Mesendoderm (in vitro differentiated cells): ENCODE data around the gene SESN2.

ENCODE experiments used
- DNase-seq: peaks from one replicate; pipeline ENCODE4 v3.0.0; 2013
- H2AK5ac ChIP-seq: 2 replicates; pipeline ENCODE4 v1.6.1; 2013; ENCODE audit warnings: low read length, inconsistent platforms
- H2BK120ac ChIP-seq: 2 replicates; pipeline ENCODE4 v1.6.1; 2013; ENCODE audit warnings: low read depth, mild to moderate bottlenecking, low read length, moderate library complexity, mixed read lengths
- H2BK15ac ChIP-seq: replicated peaks from 2 replicates; pipeline ENCODE4 v1.6.1; 2013; ENCODE audit warnings: low read depth, mild to moderate bottlenecking, moderate library complexity
- H2BK5ac ChIP-seq: 2 replicates; pipeline ENCODE4 v1.6.1; 2013; ENCODE audit warnings: low read length, inconsistent platforms
- H3K18ac ChIP-seq: 2 replicates; pipeline ENCODE4 v1.6.1; 2013; ENCODE audit warnings: mild to moderate bottlenecking, low read length, mixed read lengths
- H3K23ac ChIP-seq: one replicate; pipeline ENCODE4 v1.6.1; 2013; ENCODE audit warnings: low read length
- H3K27ac ChIP-seq: 2 replicates; pipeline ENCODE4 v1.5.1; 2013; ENCODE audit warnings: low read depth, mild to moderate bottlenecking, inconsistent platforms, low read length, moderate library complexity
- H3K27me3 ChIP-seq: 2 replicates; pipeline ENCODE4 v1.6.1; 2013; ENCODE audit warnings: low read length, control low read depth, mild to moderate bottlenecking, inconsistent platforms; ENCODE audit not compliant: insufficient read depth, poor library complexity
- H3K36me3 ChIP-seq: 2 replicates; pipeline ENCODE4 v1.6.1; 2013; ENCODE audit warnings: low read length, inconsistent platforms; ENCODE audit not compliant: control insufficient read depth, insufficient read depth
- H3K4ac ChIP-seq: one replicate; pipeline ENCODE4 v1.6.1; 2013; ENCODE audit warnings: low read depth, mild to moderate bottlenecking, low read length, moderate library complexity
- H3K4me1 ChIP-seq: 2 replicates; pipeline ENCODE4 v1.6.1; 2013; ENCODE audit warnings: low read depth, low read length, inconsistent platforms; ENCODE audit not compliant: control insufficient read depth
- H3K4me2 ChIP-seq: 2 replicates; pipeline ENCODE4 v1.6.1; 2013; ENCODE audit warnings: low read length
- H3K4me3 ChIP-seq: 2 replicates; pipeline ENCODE4 v1.5.1; 2013; ENCODE audit warnings: mild to moderate bottlenecking, low read length
- H3K56ac ChIP-seq: one replicate; pipeline ENCODE4 v1.6.1; 2013; ENCODE audit warnings: low read length
- H3K79me1 ChIP-seq: 2 replicates; pipeline ENCODE4 v1.6.1; 2013; ENCODE audit warnings: low read length, inconsistent platforms
- H3K79me2 ChIP-seq: 2 replicates; pipeline ENCODE4 v1.6.1; 2013; ENCODE audit warnings: mild to moderate bottlenecking, low read length; ENCODE audit not compliant: control insufficient read depth, insufficient read depth
- H3K9ac ChIP-seq: 2 replicates; pipeline ENCODE4 v1.6.1; 2013; ENCODE audit warnings: low read length, inconsistent platforms
- H4K5ac ChIP-seq: one replicate; pipeline ENCODE4 v1.6.1; 2013; ENCODE audit warnings: low read length
- H4K8ac ChIP-seq: one replicate; pipeline ENCODE4 v1.6.1; 2013; ENCODE audit warnings: low read depth, mild to moderate bottlenecking, control low read depth, low read length, moderate library complexity
- WGBS: extraction: QIAGEN DNeasy Blood & Tissue Kit; methylation state at CpG from one replicate; pipeline ENCODE4 v1.1.7; 2013; ENCODE audit warnings: low lambda C conversion rate, missing lambda C conversion rate; ENCODE audit not compliant: insufficient coverage; ENCODE audit errors: extremely low coverage; 5-methylcytosine and 5-hydroxymethylcytosine counted together

The SESN2 gene

GRCh38 chr1:28291711-28292110 lies 32.4 kb downstream of the SESN2 start:
- Histone ChIP-seq H3K79me2 (no peaks in the 10 kb centered on the region), H3K27me3 (no peaks in the 10 kb centered on the region), H3K9ac (no peak overlapping the region), H4K5ac (no peak overlapping the region), H3K4me1 (no peaks in the 10 kb centered on the region), H3K4me3 (no peak overlapping the region), H3K4me2 (no peak overlapping the region), H4K8ac (no peak overlapping the region), H3K4ac (no peak overlapping the region), H3K23ac (no peak overlapping the region), H3K79me1 (no peaks in the 10 kb centered on the region), H2BK15ac (no peak overlapping the region), H3K56ac (no peak overlapping the region), H2AK5ac (no peak overlapping the region), H2BK5ac (no peak overlapping the region), H2BK120ac (no peak overlapping the region), H3K18ac (no peak overlapping the region), H3K27ac (no peak overlapping the region), H3K36me3 (no peaks in the 10 kb centered on the region)
- no CpG with 5 or more reads among the region's 6 CpGs for WGBS
- DNase-seq = no peak

GRCh38 chr1:28295936-28296335 lies 36.6 kb downstream of the SESN2 start:
- DNase-seq = no peak
- no peak overlapping the region for H3K23ac ChIP-seq
- no peak overlapping the region for H2BK15ac ChIP-seq
- no peak overlapping the region for H3K4me2 ChIP-seq
- H3K4me1 ChIP-seq = peaks cover 2% of the 10 kb centered on the region
- H3K36me3 ChIP-seq = no peaks in the 10 kb centered on the region
- no peak overlapping the region for H2BK120ac ChIP-seq
- no peak overlapping the region for H3K9ac ChIP-seq
- no peak overlapping the region for H4K5ac ChIP-seq
- no peak overlapping the region for H2AK5ac ChIP-seq
- WGBS = no CpG with 5 or more reads among the region's 2 CpGs
- no peak overlapping the region for H3K4ac ChIP-seq
- H2BK5ac ChIP-seq = no peak overlapping the region
- no peak overlapping the region for H4K8ac ChIP-seq
- no peak overlapping the region for H3K4me3 ChIP-seq
- H3K27me3 ChIP-seq = no peaks in the 10 kb centered on the region
- H3K56ac ChIP-seq = no peak overlapping the region
- H3K18ac ChIP-seq = no peak overlapping the region
- H3K79me2 ChIP-seq = no peaks in the 10 kb centered on the region
- H3K79me1 ChIP-seq = no peaks in the 10 kb centered on the region
- no peak overlapping the region for H3K27ac ChIP-seq

- H3K36me3 ChIP-seq = no peaks in the 10 kb centered on the region
- H3K79me2 ChIP-seq = no peaks in the 10 kb centered on the region
- no peak overlapping the region for H3K4ac ChIP-seq
- H3K56ac ChIP-seq = peak overlapping the region; percentile 80
- peak overlapping the region; percentile 41 for H3K9ac ChIP-seq
- no peak overlapping the region for H4K8ac ChIP-seq
- H2AK5ac ChIP-seq = no peak overlapping the region
- no CpG with 5 or more reads among the region's 14 CpGs for WGBS
- DNase-seq = peak; percentile 94
- H3K23ac ChIP-seq = no peak overlapping the region
- no peak overlapping the region for H3K18ac ChIP-seq
- H2BK5ac ChIP-seq = no peak overlapping the region
- H3K4me3 ChIP-seq = no peak overlapping the region
- H3K27me3 ChIP-seq = no peaks in the 10 kb centered on the region
- H2BK120ac ChIP-seq = no peak overlapping the region
- peaks cover 2% of the 10 kb centered on the region for H3K4me1 ChIP-seq
- no peak overlapping the region for H3K27ac ChIP-seq
- H2BK15ac ChIP-seq = no peak overlapping the region
- H3K79me1 ChIP-seq = no peaks in the 10 kb centered on the region
- H4K5ac ChIP-seq = no peak overlapping the region
- peak overlapping the region; percentile 9 for H3K4me2 ChIP-seq
Observed at GRCh38 chr1:28296401-28297261, 37.3 kb downstream of the SESN2 start.

- H3K4me3 ChIP-seq = no peak overlapping the region
- H3K18ac ChIP-seq = no peak overlapping the region
- no CpG with 5 or more reads among the region's 2 CpGs for WGBS
- H3K4ac ChIP-seq = no peak overlapping the region
- no peak overlapping the region for H3K56ac ChIP-seq
- H3K4me1 ChIP-seq = peaks cover 2% of the 10 kb centered on the region
- H3K79me1 ChIP-seq = no peaks in the 10 kb centered on the region
- no peak overlapping the region for H3K27ac ChIP-seq
- H3K27me3 ChIP-seq = no peaks in the 10 kb centered on the region
- no peaks in the 10 kb centered on the region for H3K79me2 ChIP-seq
- H2BK5ac ChIP-seq = no peak overlapping the region
- H3K23ac ChIP-seq = no peak overlapping the region
- no peak overlapping the region for H4K8ac ChIP-seq
- no peak overlapping the region for H2BK120ac ChIP-seq
- no peak overlapping the region for H2BK15ac ChIP-seq
- no peak overlapping the region for H3K9ac ChIP-seq
- H2AK5ac ChIP-seq = no peak overlapping the region
- H3K4me2 ChIP-seq = no peak overlapping the region
- no peak overlapping the region for H4K5ac ChIP-seq
- no peak for DNase-seq
- H3K36me3 ChIP-seq = no peaks in the 10 kb centered on the region
Observed at GRCh38 chr1:28297826-28298225, 38.5 kb downstream of the SESN2 start.

- no CpG with 5 or more reads among the region's 2 CpGs for whole genome bisulfite sequencing
- no peak overlapping the region for H2BK15ac ChIP-seq
Observed at GRCh38 chr1:28298438-28298837, 39.1 kb downstream of the SESN2 start.

More at GRCh38 chr1:28298438-28298837, 39.1 kb downstream of the SESN2 start:
- Histone ChIP-seq H2AK5ac (no peak overlapping the region), H3K4me1 (peaks cover 2% of the 10 kb centered on the region), H3K79me2 (no peaks in the 10 kb centered on the region), H3K27ac (no peak overlapping the region), H3K4me2 (no peak overlapping the region), H3K9ac (no peak overlapping the region), H3K4me3 (no peak overlapping the region), H2BK5ac (no peak overlapping the region), H3K18ac (no peak overlapping the region), H3K27me3 (no peaks in the 10 kb centered on the region), H3K23ac (no peak overlapping the region), H3K56ac (no peak overlapping the region), H2BK120ac (no peak overlapping the region), H4K8ac (no peak overlapping the region), H3K79me1 (no peaks in the 10 kb centered on the region), H3K4ac (no peak overlapping the region), H3K36me3 (no peaks in the 10 kb centered on the region), H4K5ac (no peak overlapping the region)
- DNase-seq = no peak
